Panc1 (cell line): ENCODE measurements around the gene KIAA1217.

Source experiments
- CTCF ChIP-seq: fragments of 450-650 bp; IDR thresholded peaks from 2 replicates; pipeline ENCODE4 v1.5.1; 2017; ENCODE audit warnings: mild to moderate bottlenecking
- POLR2AphosphoS5 ChIP-seq: IDR thresholded peaks from 2 replicates; pipeline ENCODE4 v1.6.1; 2012; ENCODE audit warnings: mild to moderate bottlenecking, low read depth, low read length, moderate library complexity
- SIN3A ChIP-seq: IDR thresholded peaks from 2 replicates; pipeline ENCODE4 v1.6.1; 2012; ENCODE audit warnings: low read depth, mild to moderate bottlenecking, low read length, moderate library complexity, borderline replicate concordance; ENCODE audit not compliant: insufficient read depth
- TF ChIP-seq, protein P1 (sequence below), 2 experiments: IDR thresholded peaks; 2 replicates each; pipeline ENCODE4 v1.6.1; 2011 to 2012; ENCODE audit warnings: low read depth in 2 of 2, control low read depth in 1 of 2, low read length in 1 of 2, mild to moderate bottlenecking in 1 of 2, moderate library complexity in 1 of 2; ENCODE audit not compliant: insufficient read depth in 1 of 2

- no peak for TF ChIP-seq CTCF
- no peak for TF ChIP-seq POLR2AphosphoS5
- TF ChIP-seq, protein P1, sequence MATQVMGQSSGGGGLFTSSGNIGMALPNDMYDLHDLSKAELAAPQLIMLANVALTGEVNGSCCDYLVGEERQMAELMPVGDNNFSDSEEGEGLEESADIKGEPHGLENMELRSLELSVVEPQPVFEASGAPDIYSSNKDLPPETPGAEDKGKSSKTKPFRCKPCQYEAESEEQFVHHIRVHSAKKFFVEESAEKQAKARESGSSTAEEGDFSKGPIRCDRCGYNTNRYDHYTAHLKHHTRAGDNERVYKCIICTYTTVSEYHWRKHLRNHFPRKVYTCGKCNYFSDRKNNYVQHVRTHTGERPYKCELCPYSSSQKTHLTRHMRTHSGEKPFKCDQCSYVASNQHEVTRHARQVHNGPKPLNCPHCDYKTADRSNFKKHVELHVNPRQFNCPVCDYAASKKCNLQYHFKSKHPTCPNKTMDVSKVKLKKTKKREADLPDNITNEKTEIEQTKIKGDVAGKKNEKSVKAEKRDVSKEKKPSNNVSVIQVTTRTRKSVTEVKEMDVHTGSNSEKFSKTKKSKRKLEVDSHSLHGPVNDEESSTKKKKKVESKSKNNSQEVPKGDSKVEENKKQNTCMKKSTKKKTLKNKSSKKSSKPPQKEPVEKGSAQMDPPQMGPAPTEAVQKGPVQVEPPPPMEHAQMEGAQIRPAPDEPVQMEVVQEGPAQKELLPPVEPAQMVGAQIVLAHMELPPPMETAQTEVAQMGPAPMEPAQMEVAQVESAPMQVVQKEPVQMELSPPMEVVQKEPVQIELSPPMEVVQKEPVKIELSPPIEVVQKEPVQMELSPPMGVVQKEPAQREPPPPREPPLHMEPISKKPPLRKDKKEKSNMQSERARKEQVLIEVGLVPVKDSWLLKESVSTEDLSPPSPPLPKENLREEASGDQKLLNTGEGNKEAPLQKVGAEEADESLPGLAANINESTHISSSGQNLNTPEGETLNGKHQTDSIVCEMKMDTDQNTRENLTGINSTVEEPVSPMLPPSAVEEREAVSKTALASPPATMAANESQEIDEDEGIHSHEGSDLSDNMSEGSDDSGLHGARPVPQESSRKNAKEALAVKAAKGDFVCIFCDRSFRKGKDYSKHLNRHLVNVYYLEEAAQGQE (IDR thresholded peaks at IDR 0.05; ENCODE audit: insufficient read depth in 1 of 2, low read depth in 2 of 2, low read length in 1 of 2): no peak
- no peak for TF ChIP-seq SIN3A
Observed at GRCh38 chr10:24541239-24541753, 332.4 kb downstream of the KIAA1217 start.
